Fibroblast of pulmonary artery (primary cell): ENCODE results near the gene CBARP.

ENCODE experiments used
- DNase-seq: peaks from one replicate; pipeline ENCODE4 v3.0.0-alpha.2; 2010; ENCODE audit warnings: low read depth
- H3K4me3 ChIP-seq: replicated peaks from 2 replicates; pipeline ENCODE4 v1.5.1; 2011; ENCODE audit warnings: low read depth, mild to moderate bottlenecking, control low read depth, low read length, moderate library complexity
- TF ChIP-seq, protein P1 (sequence below): IDR thresholded peaks from 2 replicates; pipeline ENCODE4 v1.5.1; 2011; ENCODE audit warnings: mild to moderate bottlenecking, control low read depth, low read length, inconsistent platforms; ENCODE audit errors: missing control alignments

The CBARP gene

DNA sequence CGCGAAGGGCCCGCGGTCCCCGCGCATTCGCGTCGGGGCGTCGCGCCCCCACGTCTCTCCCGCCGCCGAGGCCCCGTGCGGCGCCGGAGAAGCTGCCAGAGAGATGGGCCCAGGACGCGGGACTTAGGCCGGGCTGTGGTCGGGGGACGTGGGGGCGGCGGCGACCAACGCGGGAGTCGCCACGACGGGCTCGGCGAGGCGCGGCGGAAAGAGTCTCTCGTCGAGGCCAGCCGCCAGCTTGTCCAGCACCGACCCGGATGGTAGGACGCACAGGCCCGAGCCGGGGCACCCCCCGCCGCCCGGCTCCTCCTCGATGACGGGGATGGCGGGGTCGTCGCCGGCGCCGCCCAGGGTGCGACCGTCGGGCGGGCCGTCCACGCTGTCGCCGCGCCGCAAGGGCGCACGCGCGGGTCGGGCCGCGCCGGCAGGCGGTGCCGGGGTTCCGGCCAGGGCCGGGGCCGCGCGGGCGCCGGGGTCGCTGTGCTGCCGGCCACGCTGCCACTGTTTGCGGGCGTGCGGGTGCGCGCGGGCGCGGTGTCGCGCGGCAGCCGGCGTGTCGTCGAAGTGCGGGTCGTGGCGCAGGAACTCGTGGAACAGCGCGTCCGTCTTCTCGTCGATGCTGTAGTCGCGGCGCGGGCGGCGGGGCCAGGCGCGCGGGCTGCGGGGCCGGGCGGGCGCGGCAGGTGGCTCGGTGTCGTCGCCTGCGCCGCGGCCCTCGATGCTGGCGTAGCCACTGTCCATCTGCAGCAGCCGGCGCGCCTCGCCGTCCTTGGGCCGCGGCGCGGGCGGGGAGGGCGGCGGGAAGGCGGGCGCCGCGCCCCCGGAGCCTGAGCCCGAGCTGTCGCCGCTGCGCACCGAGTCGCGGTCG, 8.5 kb downstream of the CBARP start:
- no peak overlapping the region for H3K4me3 ChIP-seq
- TF ChIP-seq, protein P1, sequence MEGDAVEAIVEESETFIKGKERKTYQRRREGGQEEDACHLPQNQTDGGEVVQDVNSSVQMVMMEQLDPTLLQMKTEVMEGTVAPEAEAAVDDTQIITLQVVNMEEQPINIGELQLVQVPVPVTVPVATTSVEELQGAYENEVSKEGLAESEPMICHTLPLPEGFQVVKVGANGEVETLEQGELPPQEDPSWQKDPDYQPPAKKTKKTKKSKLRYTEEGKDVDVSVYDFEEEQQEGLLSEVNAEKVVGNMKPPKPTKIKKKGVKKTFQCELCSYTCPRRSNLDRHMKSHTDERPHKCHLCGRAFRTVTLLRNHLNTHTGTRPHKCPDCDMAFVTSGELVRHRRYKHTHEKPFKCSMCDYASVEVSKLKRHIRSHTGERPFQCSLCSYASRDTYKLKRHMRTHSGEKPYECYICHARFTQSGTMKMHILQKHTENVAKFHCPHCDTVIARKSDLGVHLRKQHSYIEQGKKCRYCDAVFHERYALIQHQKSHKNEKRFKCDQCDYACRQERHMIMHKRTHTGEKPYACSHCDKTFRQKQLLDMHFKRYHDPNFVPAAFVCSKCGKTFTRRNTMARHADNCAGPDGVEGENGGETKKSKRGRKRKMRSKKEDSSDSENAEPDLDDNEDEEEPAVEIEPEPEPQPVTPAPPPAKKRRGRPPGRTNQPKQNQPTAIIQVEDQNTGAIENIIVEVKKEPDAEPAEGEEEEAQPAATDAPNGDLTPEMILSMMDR: no peak
- no peak for DNase-seq

DNA sequence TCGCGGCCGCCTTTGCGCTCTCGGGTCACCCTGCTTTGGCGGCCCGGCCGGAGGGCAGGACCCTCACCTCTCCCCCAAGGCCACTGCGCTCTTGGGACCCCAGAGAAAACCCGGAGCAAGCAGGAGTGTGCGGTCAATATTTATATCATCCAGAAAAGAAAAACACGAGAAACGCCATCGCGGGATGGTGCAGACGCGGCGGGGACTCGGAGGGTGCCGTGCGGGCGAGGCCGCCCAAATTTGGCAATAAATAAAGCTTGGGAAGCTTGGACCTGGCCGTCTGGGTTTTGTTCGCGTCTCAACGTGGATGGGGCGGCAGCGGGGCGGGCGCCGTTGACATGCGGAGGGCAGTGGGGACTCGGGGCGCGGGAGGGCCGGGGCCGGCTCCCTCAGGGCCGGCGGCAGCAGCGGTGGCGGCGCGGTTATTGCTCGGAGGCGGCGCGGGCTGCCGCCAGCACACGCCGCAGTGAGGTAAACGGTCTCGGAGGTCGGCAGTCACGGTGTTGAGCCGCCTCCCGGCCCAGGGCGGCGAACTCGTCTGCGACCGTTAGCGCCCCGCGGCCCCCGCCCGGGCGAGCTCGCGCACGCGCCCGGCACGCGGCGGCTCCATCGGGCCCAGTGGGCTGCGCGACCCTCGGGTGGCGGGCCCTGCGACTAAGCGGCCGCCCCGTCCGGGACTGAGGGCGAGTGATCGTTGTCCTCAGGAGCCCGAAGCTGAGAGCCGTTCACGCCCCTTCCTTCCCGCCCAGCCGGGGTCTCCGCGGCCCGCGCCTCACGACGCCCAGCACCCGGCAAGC, 9.4 kb downstream of the CBARP start:
- no peak for DNase-seq
- TF ChIP-seq, protein P1: no peak
- no peak overlapping the region for H3K4me3 ChIP-seq

DNA sequence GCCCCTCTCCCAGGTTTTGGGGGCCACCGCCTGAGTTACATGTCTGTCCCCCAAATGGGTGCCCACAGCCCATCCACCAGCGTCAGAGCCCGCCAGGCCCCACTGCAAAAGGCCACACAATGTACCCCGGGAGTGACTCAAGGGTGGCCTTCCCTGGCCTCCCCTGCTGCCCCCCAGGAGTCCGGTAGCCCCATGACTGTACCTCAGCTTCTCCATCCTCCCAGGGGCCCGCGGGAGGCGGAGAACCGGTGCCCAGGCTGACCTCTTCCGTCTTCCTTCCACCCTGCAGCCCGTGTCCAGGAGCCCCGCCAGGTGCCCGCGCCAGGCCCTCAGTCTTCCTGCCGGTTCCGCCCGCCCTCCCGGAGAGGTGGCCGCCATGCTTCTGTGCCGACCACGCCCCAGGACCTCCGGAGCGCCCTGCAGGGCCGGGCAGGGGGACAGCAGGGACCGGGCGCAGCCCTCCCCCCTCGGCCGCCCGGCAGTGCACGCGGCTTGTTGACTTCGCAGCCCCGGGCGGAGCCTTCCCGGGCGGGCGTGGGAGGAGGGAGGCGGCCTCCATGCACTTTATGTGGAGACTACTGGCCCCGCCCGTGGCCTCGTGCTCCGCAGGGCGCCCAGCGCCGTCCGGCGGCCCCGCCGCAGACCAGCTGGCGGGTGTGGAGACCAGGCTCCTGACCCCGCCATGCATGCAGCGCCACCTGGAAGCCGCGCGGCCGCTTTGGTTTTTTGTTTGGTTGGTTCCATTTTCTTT, 10.3 kb downstream of the CBARP start:
- H3K4me3 ChIP-seq: no peak overlapping the region
- no peak for DNase-seq
- TF ChIP-seq, protein P1: no peak

DNA sequence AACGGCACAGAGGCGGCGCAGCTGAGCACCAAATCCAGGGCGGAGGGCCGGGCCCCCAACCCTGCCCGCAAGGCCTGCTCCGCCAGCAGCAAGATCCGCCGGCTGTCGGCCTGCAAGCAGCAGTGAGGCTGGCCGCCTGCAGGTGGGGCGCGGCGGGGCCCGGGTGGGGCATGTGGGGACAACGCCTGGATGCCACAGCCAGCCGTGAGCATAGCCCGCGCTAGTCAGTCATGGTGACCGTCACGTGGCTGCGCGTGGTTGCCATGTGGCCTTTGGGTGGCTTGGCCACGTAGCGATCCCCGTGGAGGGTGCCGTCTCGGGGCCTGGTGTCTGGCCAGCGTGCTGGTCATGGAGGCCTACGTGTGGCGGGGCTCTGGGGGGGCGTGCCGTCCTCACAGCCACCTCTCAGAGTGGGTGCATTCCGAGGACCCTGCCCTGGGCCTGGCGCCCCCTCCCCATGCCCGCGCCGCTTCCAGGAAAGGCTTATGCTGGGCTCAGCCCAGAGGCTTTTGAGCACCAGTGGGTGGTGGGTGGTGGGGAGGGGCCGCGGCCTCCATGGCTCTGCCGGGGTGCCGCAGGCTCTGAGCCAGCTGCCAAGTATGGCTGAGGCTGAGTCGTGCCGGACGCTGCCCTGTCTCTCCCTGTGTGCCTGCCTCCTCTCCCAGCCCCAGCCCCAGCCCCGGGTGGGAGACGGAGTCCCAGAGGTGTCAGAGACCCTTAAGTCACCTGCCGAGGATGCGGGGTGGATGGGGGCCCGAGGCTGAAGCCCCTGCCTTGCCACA, 11.1 kb downstream of the CBARP start:
- TF ChIP-seq, protein P1: no peak
- H3K4me3 ChIP-seq: no peak overlapping the region
- no peak for DNase-seq

DNA sequence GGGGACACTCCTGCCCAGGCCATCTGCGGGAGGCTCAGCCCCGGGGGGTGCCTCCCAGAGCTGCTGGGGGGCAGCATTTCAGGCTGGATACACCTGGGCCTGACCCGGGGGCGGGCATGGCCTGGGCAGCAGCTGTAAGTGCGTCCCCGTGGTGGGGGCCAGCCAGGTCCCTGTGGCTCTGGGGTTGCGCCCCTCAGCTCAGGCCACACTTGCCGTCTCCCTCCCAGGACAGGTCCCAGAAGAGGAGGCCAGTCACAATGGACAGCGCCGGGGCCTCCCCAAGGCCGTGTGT, 11.6 kb downstream of the CBARP start:
- TF ChIP-seq, protein P1: no peak
- DNase-seq: no peak
- no peak overlapping the region for H3K4me3 ChIP-seq
